Trophoblast cell (in vitro differentiated cells and primary cell): ENCODE results near the gene FRMD4A.
A peak's percentile ranks its signal among the peaks of the same experiment; 100 is the strongest.
"Not testable (repeated sequence)": the region's sequence is repeated elsewhere in the genome, so short reads cannot be mapped to it uniquely, and the experiment has no call there.

ENCODE experiments used
- DNase-seq, 2 donors: peaks; one replicate each; pipeline ENCODE4 v3.0.0-alpha.2; 2016
- H2AFZ ChIP-seq: 2 replicates; pipeline ENCODE4 v1.6.1; 2013; ENCODE audit warnings: low read length, moderate library complexity, mild to moderate bottlenecking; ENCODE audit not compliant: insufficient read depth, poor library complexity
- H2AK5ac ChIP-seq: 2 replicates; pipeline ENCODE4 v1.6.1; 2013; ENCODE audit warnings: mild to moderate bottlenecking, low read length
- H2BK120ac ChIP-seq: 2 replicates; pipeline ENCODE4 v1.6.1; 2013; ENCODE audit warnings: low read length, mild to moderate bottlenecking, moderate library complexity; ENCODE audit not compliant: insufficient read depth, poor library complexity
- H2BK12ac ChIP-seq: 2 replicates; pipeline ENCODE4 v1.6.1; 2013; ENCODE audit warnings: mild to moderate bottlenecking, low read length, moderate library complexity
- H2BK5ac ChIP-seq: 2 replicates; pipeline ENCODE4 v1.6.1; 2013; ENCODE audit warnings: low read length, low read depth, moderate library complexity, mild to moderate bottlenecking; ENCODE audit not compliant: poor library complexity
- H3K14ac ChIP-seq: 2 replicates; pipeline ENCODE4 v1.6.1; 2013; ENCODE audit warnings: mild to moderate bottlenecking, low read length
- H3K18ac ChIP-seq: 2 replicates; pipeline ENCODE4 v1.6.1; 2013; ENCODE audit warnings: mild to moderate bottlenecking, low read length
- H3K23ac ChIP-seq: 2 replicates; pipeline ENCODE4 v1.6.1; 2013; ENCODE audit warnings: low read length
- H3K27ac ChIP-seq: 2 replicates; pipeline ENCODE4 v1.5.1; 2013; ENCODE audit warnings: low read depth, mild to moderate bottlenecking, inconsistent platforms, low read length, moderate library complexity
- H3K27me3 ChIP-seq: 2 replicates; pipeline ENCODE4 v1.6.1; 2013; ENCODE audit warnings: inconsistent platforms, mild to moderate bottlenecking, low read length, moderate library complexity; ENCODE audit not compliant: insufficient read depth
- H3K36me3 ChIP-seq, 2 experiments: 1 replicate in 1 of 2; 2 replicates in 1 of 2; pipeline ENCODE4 v1.6.1; 2013; ENCODE audit warnings: low read length in 2 of 2, mild to moderate bottlenecking in 2 of 2, moderate library complexity in 1 of 2; ENCODE audit not compliant: insufficient read depth in 2 of 2, control insufficient read depth in 1 of 2
- H3K4ac ChIP-seq: 2 replicates; pipeline ENCODE4 v1.6.1; 2013; ENCODE audit warnings: low read depth, mild to moderate bottlenecking, low read length, moderate library complexity
- H3K4me1 ChIP-seq, 2 experiments: 1 replicate in 1 of 2; 2 replicates in 1 of 2; pipeline ENCODE4 v1.6.1; 2013; ENCODE audit warnings: low read length in 2 of 2, mild to moderate bottlenecking in 2 of 2, moderate library complexity in 1 of 2; ENCODE audit not compliant: insufficient read depth in 2 of 2, control insufficient read depth in 1 of 2
- H3K4me2 ChIP-seq: 2 replicates; pipeline ENCODE4 v1.6.1; 2013; ENCODE audit warnings: inconsistent platforms, mild to moderate bottlenecking, low read length, moderate library complexity
- H3K4me3 ChIP-seq: 2 replicates; pipeline ENCODE4 v1.5.1; 2013; ENCODE audit warnings: mild to moderate bottlenecking, low read depth, low read length, inconsistent platforms
- H3K79me1 ChIP-seq: one replicate; pipeline ENCODE4 v1.6.1; 2013; ENCODE audit warnings: low read length
- H3K79me2 ChIP-seq: 2 replicates; pipeline ENCODE4 v1.6.1; 2013; ENCODE audit warnings: low read length, mild to moderate bottlenecking; ENCODE audit not compliant: control insufficient read depth, insufficient read depth, poor library complexity
- H3K9ac ChIP-seq: 2 replicates; pipeline ENCODE4 v1.6.1; 2013; ENCODE audit warnings: mild to moderate bottlenecking, low read length
- H3K9me3 ChIP-seq: 2 replicates; pipeline ENCODE4 v1.6.1; 2013; ENCODE audit warnings: low read depth, mild to moderate bottlenecking, control low read depth, inconsistent platforms, low read length; ENCODE audit not compliant: insufficient read depth
- H4K12ac ChIP-seq: 2 replicates; pipeline ENCODE4 v1.6.1; 2013; ENCODE audit warnings: low read depth, mild to moderate bottlenecking, low read length, moderate library complexity
- H4K8ac ChIP-seq: 2 replicates; pipeline ENCODE4 v1.6.1; 2013; ENCODE audit warnings: low read depth, mild to moderate bottlenecking, low read length, moderate library complexity
- H4K91ac ChIP-seq: one replicate; pipeline ENCODE4 v1.6.1; 2013; ENCODE audit warnings: low read depth, mild to moderate bottlenecking, low read length, moderate library complexity
- WGBS: extraction: QIAGEN DNeasy Blood & Tissue Kit; methylation state at CpG from one replicate; pipeline ENCODE4 v1.1.7; 2013; ENCODE audit warnings: missing lambda C conversion rate; ENCODE audit not compliant: insufficient read length, insufficient coverage; ENCODE audit errors: extremely low coverage; 5-methylcytosine and 5-hydroxymethylcytosine counted together

The FRMD4A gene

GRCh38 chr10:14142606-14143250 lies 188.0 kb downstream of the FRMD4A start:
- no peak for DNase-seq
- no CpG with 5 or more reads among the region's 4 CpGs for WGBS
- no peak overlapping the region for H2BK120ac ChIP-seq

GRCh38 chr10:14141283-14141682 lies 189.4 kb downstream of the FRMD4A start:
- Histone ChIP-seq H3K4me3 (no peak overlapping the region), H3K36me3 (no peaks in the 10 kb centered on the region), H4K8ac (no peak overlapping the region), H3K4ac (no peak overlapping the region), H3K79me2 (no peaks in the 10 kb centered on the region), H4K12ac (no peak overlapping the region), H3K18ac (no peak overlapping the region), H3K9me3 (no peaks in the 10 kb centered on the region), H3K14ac (no peak overlapping the region), H2BK5ac (no peak overlapping the region), H2AK5ac (no peak overlapping the region), H3K9ac (no peak overlapping the region), H3K79me1 (no peaks in the 10 kb centered on the region), H4K91ac (no peak overlapping the region), H3K4me2 (no peak overlapping the region), H2BK120ac (no peak overlapping the region), H2BK12ac (no peak overlapping the region), H3K27me3 (no peaks in the 10 kb centered on the region), H3K23ac (no peak overlapping the region), H3K27ac (no peak overlapping the region), H2AFZ (no peak overlapping the region), H3K4me1 (no peaks in the 10 kb centered on the region)
- DNase-seq = no peak
- WGBS = no CpG with 5 or more reads among the region's 5 CpGs

More at GRCh38 chr10:14142606-14143250, 188.0 kb downstream of the FRMD4A start:
- Histone ChIP-seq H2AK5ac (no peak overlapping the region), H4K8ac (no peak overlapping the region), H4K91ac (no peak overlapping the region), H4K12ac (no peak overlapping the region), H2BK5ac (no peak overlapping the region), H3K18ac (no peak overlapping the region), H3K36me3 (no peaks in the 10 kb centered on the region), H3K9ac (no peak overlapping the region), H3K23ac (no peak overlapping the region), H3K4ac (no peak overlapping the region), H3K79me1 (no peaks in the 10 kb centered on the region), H3K4me3 (no peak overlapping the region), H3K27me3 (no peaks in the 10 kb centered on the region), H3K4me1 (no peaks in the 10 kb centered on the region), H3K14ac (no peak overlapping the region), H2AFZ (no peak overlapping the region), H3K4me2 (no peak overlapping the region), H2BK12ac (no peak overlapping the region), H3K79me2 (no peaks in the 10 kb centered on the region), H3K9me3 (peaks cover 2% of the 10 kb centered on the region), H3K27ac (no peak overlapping the region)

DNA sequence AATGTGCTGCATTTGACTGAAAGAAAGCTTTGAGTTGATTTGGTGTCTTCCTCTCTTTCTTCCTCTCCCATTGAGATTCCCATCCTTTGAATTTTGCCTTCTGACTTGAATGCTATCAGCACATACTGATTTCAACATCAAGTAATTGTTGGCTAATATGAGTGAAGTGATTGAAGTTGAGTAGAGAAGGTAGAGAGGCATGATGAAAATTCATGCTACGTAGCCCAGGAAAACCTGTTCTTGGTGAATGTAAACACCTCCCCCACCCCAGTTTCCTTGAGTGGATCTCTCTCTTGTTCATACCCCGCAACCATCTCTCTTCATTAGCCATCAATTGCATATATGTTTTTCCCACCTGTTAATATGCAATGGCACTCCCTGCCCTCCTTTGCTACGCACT lies 193.3 kb downstream of the FRMD4A start:
- Histone ChIP-seq H3K4me3 (no peak overlapping the region), H2BK5ac (no peak overlapping the region), H3K23ac (no peak overlapping the region), H3K9me3 (peaks cover 2% of the 10 kb centered on the region), H3K9ac (no peak overlapping the region), H3K79me1 (no peaks in the 10 kb centered on the region), H2AFZ (no peak overlapping the region), H2BK12ac (no peak overlapping the region), H2BK120ac (no peak overlapping the region), H4K91ac (no peak overlapping the region), H3K18ac (no peak overlapping the region), H3K79me2 (no peaks in the 10 kb centered on the region), H3K36me3 (no peaks in the 10 kb centered on the region), H3K4me1 (no peaks in the 10 kb centered on the region), H3K27me3 (no peaks in the 10 kb centered on the region), H4K8ac (no peak overlapping the region), H3K27ac (no peak overlapping the region), H2AK5ac (no peak overlapping the region), H3K4ac (no peak overlapping the region), H3K14ac (no peak overlapping the region), H4K12ac (no peak overlapping the region), H3K4me2 (no peak overlapping the region)
- WGBS = no CpG with 5 or more reads among the region's 3 CpGs
- DNase-seq = peak; percentile 53 to 93

GRCh38 chr10:14135196-14135595 lies 195.5 kb downstream of the FRMD4A start:
- no CpG with 5 or more reads among the region's 2 CpGs for WGBS

More at GRCh38 chr10:14135196-14135595, 195.5 kb downstream of the FRMD4A start:
- H3K4me3 ChIP-seq, H3K4me2 ChIP-seq, H3K23ac ChIP-seq, H3K9me3 ChIP-seq, H2AK5ac ChIP-seq, H2BK5ac ChIP-seq, H4K8ac ChIP-seq, H3K79me2 ChIP-seq, H3K4me1 ChIP-seq, H3K18ac ChIP-seq, H3K27ac ChIP-seq, H2BK120ac ChIP-seq, H3K79me1 ChIP-seq, H4K91ac ChIP-seq, H2BK12ac ChIP-seq, H3K36me3 ChIP-seq, H3K27me3 ChIP-seq, DNase-seq, H2AFZ ChIP-seq, H3K14ac ChIP-seq, H3K9ac ChIP-seq, H4K12ac ChIP-seq, H3K4ac ChIP-seq: not testable (repeated sequence)
